ENCODE measurements around the gene ANKRD44.
"Not testable (repeated sequence)": the region's sequence is repeated elsewhere in the genome, so short reads cannot be mapped to it uniquely, and the experiment has no call there.

Gene ANKRD44

DNA sequence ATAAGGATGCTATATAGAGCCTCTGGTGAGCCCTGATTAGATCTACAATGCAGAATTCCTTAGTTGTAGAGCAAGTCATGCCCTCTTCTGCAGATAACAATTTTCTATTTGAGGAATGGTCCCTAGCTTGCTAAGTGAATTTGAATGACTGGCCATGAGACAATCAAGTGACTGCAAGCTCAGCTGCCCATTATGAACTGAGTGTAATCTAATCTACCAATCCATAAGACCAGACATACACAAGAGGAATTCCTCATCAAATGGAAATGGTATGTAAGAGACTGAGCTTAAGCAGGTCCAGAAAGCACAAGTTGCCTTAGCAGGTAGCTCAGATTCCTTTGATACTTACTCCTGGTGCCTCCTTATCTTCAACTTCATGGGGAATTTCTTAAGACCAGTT, 4.8 kb upstream of the ANKRD44 start:
- no peak for DNase-seq

GRCh38 chr2:197312186-197312585, 1.6 kb upstream of the ANKRD44 start:
- no peak for DNase-seq

GRCh38 chr2:197311421-197312033, 947 bp upstream of the ANKRD44 start:
- no peak for DNase-seq

GRCh38 chr2:197310987-197311420, 424 bp upstream of the ANKRD44 start:
- no peak for DNase-seq

DNA sequence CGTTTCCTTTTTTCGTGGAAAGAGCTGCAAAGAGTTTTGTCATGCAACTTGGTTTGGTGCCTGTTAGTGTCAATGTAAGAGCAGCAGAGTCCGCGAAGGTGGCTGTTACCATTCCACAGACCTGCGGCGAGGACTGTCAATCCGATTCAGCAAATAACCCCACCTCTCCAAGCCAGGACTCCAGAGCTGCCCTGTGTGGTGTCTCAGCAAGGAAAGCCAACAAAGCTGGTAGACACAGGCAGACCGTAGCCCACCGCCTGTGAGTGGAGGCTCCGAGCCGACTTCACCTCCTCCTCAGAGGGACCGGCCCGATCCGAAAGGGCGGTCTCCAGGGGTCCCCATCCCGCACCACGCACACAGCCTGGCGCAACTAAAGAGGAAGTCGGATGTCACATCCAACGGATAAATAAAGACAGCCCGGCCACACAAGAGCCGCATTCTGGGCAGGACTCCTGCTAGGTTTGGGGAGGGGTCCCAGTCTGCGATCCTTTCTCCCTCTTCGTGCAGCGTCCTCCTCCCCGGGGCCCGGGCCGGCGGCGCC, 819 bp downstream of the ANKRD44 start:
- DNase-seq, result peak; percentile 46

DNA sequence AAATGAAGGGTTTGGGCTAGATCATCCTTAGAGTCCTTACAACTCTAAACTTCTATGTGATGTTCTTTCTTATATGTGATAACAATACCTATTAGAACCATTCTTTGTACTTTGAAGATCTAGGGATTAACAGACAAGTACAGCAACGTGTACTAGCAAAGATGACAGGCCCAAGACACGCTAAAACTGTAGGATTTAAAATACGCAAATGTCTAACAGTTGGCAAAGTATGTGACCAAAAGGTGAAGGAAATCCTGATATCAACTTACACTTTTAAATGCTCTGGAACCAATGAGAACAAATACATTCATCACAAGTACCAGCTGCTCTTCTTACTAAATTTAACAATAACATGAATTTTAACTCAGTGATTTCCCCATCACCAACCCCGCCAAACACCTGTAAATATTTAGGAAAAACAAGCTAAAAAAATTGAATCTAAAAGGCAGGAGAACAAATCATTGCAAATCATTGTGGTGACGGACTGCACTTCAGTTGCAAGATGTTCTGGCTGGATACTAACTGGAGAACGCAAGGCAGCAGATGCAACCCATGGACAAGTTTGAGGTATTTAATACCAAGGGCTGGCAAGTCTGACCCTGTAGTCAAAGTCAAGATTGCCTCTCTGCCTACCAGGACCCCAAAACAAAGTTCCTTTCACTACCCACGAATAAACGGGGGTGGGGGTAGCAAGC, 1.4 kb downstream of the ANKRD44 start:
- DNase-seq, result no peak

- DNase-seq, result no peak
Measured at GRCh38 chr2:197308585-197308984, 2.0 kb downstream of the ANKRD44 start.

DNA sequence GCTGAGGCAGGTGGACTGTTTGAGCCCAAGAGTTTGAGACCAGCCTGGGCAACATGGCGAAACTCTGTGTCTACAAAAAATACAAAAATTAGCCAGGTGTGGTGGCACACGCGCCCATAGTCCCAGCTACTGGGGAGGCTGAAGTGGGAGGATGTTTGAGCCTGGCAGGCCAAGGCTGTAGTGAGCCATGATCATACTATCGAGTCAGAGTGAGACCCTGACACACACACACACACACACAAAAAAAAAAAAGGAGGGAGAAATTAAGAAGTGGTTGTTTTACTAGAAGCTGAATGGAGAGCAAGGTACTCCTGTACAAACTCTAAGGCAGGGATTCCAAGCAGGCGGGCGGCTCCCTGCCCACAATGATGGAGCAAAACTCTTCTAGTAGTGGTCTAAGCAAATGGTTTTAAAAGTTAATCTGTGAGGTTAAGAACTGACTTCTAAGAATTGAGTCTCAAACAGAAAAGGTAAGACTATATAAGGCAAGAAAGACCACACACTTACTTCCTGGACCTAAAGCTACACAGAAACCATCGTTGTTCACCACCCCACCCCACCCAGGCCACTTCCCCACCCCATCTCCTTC, 2.6 kb downstream of the ANKRD44 start:
- DNase-seq, result no peak

DNA sequence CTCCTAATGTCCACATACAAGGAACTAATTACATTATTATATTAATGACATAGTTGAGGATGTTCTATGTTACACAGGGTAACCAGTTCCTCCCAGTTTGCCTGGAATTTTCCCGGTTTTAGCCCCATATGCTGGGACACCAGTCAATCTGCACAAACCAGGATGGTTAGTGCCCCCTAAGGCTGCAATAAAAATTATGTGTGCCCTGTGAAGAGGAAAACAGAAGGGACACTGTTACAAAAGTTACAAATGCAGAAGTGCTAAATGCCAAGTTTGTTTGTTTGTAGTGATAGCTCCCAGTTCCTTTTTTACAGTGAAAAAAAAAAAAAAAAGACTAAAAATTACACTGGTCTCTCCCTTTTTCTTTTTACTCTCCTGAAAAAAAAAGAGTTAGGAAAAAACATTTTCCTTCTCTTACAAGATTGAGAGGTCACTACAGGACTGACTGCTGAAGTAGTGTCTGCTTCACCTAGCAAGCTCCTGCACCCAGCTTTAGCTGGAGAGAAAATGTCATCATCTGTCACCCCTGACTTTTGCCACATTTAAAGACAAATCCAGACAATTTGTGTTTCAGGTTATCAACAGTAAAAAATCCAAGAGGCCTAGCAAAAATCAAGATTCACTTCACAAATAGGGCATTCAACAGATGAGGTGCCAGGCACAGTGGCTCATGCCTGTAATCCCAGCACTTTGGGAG, 3.2 kb downstream of the ANKRD44 start:
- no peak for DNase-seq

GRCh38 chr2:197306696-197307040, 3.9 kb downstream of the ANKRD44 start:
- no peak for DNase-seq

DNA sequence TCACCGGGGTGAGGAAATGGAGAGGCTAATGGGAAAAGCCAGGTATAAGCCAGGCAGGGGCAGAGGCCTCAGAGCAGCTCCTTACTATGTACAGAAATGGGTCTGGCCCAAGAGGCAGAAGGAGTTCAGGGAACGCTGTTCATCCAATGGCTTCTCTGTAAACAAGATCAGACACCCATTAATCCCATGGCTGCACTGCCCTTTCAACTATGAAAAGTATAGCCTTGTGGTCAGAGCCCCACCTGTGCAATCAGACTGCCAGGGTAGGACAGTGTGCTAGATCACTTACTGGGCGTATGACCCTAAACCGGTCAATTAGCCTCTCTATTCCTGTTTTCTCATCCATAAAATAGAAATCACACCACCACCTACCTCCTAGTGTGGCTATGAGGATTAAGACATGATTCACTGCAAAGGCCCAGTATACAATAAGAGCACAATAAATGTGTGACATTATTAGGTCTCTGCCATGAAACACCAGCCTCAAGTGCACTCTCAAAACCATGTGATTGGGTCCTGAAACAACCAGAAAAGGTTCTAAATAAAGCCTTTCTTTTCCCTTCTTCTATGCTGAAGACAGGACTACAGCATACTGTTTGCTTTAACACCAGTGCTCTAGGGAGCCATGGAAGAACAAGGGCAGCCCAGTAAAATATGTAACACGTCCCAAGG, 4.4 kb downstream of the ANKRD44 start:
- DNase-seq, result no peak

DNA sequence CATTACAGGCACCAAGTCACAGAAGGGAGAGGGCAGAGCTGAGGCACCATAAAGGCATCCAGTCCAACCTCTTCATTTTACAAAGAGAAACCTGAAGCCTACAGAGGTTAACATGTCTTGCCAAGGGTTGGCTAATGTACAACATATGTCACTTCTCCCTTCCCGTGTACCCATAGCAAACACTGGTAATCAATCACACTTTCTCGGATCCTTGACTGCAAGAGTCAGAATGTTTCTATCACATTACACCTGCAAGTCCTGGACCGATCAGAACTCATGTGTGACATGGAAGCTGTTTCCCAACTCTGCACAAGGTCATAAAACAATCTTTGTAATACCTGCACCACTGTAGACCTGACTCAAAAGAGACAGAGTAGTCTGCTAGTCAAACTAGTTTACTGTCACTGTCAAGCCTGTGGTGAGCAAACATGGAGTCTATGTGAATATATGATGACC, 6.0 kb downstream of the ANKRD44 start:
- no peak for DNase-seq

- DNase-seq, result no peak
Measured at GRCh38 chr2:197300139-197300538, 10.4 kb downstream of the ANKRD44 start.

- DNase-seq, result no peak
Measured at GRCh38 chr2:197298609-197299008, 12.0 kb downstream of the ANKRD44 start.

DNA sequence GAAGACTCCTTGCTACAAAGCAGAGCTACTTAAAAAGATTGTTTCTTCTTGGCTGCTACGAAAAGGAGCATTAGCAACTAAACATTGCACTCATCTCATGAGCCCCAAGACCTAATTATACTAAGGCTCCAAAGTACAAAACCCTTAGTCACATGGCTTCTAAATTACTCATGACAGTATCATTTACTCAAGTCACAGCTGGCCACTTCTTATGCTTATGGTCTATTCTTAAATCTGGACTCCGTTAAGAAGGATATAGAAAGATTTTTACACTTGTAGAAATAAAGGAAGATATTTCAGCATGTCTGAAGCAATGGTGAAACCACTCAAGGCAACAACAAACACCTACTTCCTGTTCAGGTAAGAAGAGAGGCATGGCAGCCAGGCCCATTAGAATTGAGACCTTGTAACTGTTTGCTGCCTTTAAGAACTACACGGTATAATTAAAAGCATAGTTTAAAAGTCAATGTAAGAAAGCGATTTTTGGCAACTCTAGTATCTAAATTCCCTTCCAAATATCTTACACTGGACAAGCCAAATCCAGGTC, 12.7 kb downstream of the ANKRD44 start:
- DNase-seq, result no peak

DNA sequence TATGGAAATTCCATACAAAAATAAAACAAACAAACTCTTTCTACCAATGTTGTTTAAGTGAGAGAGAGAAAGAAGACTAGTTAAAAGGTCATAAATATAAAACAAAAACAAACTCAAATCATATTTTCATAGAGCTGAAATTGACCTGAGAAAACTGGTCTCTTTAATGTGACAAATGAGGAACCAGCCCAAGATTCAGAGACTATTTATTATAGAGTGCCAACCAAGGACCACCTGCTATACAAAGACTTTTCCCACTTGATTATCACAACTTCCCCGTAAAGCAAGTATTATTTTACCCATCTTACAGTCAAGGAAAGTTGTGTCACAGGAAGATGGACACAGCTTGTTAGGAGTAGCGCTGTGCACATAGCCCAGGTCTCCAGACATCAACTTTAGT, 13.3 kb downstream of the ANKRD44 start:
- no peak for DNase-seq

DNA sequence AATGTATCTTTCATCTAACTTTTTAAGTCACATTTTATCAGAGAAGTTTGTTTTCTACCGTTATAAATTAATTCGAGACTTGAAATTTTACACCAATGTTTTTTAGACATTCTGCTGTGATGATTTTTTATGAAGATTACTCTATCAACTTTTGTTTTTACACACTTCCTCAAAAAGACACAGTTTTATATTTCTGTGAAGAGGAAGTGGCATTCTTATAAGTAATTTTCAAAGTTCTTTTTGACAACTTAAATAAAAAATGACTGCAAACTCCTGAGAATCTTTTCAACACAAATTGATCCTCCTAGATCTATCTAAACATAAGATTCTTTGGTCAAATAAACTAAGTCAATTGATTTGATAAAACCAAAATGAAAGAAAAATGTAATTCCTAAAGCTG, 13.7 kb downstream of the ANKRD44 start:
- no peak for DNase-seq

DNA sequence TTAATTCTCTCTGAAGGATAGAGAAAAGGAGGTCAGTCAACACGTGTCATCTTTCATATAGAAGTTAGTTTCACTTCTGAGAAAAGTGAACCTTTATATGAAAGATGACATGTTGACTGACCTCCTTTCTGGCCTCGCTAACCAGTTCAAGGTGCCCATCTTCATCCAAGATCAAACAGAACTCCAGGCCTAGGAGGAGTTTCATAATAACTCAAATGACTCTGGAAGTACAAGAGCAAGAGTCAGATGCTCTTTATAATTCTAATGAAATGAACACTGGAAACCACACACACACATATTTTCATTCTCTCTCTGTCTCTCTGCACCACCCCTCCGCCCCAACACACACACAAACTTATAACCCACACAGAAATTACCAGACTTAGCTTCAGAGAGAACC, 16.3 kb downstream of the ANKRD44 start:
- DNase-seq, result no peak

DNA sequence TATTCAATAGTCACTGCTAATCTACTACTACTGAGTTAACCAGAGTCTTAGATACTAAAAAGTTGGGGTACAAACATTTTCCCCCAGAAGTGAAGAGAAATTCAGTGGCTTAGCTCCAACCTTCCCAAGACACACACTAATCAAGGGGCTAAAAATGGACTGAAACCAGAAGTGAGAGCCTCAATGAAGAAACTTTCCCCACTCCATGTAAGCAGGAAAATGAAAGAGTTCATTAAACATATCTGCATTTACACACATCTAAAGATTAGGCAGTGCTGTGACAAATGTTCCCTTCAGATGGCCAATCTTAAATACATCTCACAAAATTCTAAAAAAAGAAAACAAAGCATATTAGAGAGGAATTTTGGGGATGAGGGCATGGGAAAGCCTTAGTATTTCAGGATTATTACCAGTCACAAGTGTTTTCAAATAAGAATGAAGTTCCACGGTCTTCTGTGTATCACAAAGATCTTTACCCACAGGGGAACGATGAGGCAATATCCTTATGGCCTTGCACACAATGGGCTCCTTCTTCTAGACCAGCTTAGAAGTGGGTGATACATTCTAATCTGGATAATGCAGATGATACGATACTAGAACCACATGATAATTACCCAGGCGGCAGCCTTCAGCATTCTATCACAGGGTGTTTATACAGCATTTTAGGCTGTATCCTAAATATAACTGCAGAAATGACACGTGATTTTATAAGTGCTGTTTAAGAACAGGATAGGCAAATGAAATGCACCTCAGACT, 17.1 kb downstream of the ANKRD44 start:
- DNase-seq, result no peak

GRCh38 chr2:197292619-197293018, 18.0 kb downstream of the ANKRD44 start:
- DNase-seq, result no peak

GRCh38 chr2:197287596-197287932, 23.0 kb downstream of the ANKRD44 start:
- not testable (repeated sequence) for DNase-seq

All from NCI-H748 treated with DMSO at 0.1 percent for 48 hours (cell line).